NCI-H446 treated with DMSO at 0.1 percent for 48 hours (cell line): ENCODE data around the gene CYSLTR2.
"Not testable (repeated sequence)": the region's sequence is repeated elsewhere in the genome, so short reads cannot be mapped to it uniquely, and the experiment has no call there.

Experiments
- DNase-seq: peaks from one replicate; lab custom pipeline; 2025; lab: John Stamatoyannopoulos, UW

Gene CYSLTR2

DNA sequence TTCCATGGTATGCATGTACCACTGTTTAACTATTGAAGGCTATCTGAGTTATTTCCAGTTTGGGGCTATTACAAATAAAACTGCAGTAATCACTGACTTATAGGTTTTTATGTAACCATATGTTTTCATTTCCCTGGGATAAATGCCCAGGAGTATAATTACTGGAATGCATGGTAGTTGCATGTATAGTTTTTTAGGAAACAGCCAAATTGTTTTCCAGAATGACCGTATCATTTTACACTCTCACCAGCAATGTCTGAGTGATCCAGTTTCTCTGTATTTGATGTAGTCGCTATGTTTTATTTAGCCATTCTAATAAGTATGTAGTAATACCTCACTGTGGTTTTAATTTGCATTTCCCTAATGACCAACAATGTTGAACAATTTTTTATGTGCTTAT is 42.0 kb downstream of the CYSLTR2 start:
- DNase-seq, result no peak

DNA sequence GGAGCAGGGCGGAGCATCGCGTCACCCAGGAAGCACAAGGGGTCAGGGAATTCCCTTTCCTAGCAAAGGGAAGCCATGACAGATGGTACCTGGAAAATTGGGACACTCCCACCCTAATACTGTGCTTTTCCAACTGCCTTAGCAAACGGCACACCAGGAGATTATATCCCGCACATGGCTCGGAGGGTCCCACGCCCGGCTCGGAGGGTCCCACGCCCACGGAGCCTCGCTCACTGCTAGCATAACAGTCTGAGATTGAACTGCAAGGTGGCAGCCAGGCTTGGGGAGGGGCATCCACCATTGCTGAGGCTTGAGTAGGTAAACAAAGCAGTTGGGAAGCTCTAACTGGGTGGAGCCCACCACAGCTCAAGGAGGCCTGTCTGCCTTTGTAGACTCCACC is 42.9 kb downstream of the CYSLTR2 start:
- not testable (repeated sequence) for DNase-seq

DNA sequence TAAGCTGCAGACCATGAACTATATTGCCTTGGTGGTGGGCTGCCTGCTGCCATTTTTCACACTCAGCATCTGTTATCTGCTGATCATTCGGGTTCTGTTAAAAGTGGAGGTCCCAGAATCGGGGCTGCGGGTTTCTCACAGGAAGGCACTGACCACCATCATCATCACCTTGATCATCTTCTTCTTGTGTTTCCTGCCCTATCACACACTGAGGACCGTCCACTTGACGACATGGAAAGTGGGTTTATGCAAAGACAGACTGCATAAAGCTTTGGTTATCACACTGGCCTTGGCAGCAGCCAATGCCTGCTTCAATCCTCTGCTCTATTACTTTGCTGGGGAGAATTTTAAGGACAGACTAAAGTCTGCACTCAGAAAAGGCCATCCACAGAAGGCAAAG is 53.7 kb downstream of the CYSLTR2 start:
- no peak for DNase-seq

DNA sequence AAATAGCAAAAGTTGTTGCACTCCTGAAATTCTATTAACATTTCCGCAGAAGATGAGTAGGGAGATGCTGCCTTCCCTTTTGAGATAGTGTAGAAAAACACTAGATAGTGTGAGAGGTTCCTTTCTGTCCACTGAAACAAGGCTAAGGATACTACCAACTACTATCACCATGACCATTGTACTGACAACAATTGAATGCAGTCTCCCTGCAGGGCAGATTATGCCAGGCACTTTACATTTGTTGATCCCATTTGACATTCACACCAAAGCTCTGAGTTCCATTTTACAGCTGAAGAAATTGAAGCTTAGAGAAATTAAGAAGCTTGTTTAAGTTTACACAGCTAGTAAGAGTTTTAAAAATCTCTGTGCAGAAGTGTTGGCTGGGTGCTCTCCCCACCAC is 55.0 kb downstream of the CYSLTR2 start:
- no peak for DNase-seq

DNA sequence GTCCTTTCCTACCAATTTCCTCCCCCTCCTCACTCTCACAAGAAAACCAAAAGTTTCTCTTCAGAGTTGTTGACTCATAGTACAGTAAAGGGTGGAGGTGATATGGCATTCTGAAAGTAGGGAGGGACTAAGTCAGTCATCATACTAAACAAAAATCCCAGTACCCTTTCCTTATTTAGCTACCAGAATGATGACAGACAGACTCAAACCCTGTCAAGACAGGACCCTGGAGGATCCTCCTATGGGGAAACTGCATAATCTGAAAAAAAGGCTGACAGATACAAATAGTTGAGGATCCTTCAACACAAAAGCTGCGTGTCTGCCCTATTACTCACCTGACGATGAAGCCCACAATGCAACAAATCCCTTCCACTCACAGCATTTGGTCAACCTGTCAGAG is 55.5 kb downstream of the CYSLTR2 start:
- no peak for DNase-seq

DNA sequence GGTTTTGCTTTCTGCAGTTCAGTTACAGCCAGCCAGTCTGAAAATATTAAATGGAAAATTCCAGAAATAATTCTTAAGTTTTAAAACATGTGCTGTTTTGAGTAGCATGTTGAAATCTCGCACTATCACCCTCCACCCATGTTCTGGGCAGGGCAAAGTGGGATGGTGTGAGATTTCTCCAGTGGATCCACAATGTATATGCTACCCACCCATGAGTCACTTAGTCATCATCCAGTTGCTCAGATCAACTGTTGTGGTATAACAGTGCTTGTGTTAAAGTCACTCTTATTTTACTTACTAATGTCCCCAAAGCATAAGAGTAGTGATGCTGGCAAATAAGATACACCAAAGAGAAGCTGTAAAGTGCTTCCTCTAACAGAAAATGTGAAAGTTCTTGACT is 56.4 kb downstream of the CYSLTR2 start:
- DNase-seq, result no peak

DNA sequence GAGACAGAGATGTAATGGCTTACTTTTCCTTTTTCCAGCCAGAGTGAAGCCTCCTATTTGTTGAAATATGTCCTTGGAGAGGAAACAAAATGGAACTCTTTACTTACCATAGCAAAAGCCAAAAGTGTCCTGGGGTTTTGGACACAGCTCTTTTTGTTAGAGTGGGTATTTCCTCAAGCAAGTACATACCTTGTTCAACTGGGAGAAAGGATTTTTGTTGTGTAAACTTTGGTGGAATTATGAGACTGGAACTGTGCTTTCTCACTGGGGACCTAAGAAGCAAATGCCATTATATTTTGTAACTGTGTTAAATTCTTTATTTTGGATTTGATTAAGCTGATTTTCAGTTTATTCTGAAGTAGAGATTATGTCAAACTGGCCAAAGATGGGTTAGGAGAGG is 58.4 kb downstream of the CYSLTR2 start:
- no peak for DNase-seq

DNA sequence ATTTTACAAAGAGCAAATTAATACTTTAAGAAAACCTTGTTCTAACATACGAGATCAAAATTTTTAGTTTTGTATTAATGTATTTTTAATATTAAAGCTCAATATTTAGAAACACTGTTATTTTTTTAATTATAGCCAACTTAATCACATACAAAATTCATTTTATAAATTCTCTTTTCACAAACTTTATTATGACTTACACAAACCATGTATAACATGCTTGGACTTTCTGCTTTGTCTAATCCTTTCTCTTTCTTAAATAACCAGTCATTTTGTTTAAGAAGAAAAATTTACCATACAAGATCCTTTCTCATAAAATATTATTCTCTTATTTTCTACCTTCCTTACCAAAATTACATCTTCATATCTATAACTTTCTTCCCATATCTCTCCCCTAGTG is 62.2 kb downstream of the CYSLTR2 start:
- DNase-seq, result no peak

DNA sequence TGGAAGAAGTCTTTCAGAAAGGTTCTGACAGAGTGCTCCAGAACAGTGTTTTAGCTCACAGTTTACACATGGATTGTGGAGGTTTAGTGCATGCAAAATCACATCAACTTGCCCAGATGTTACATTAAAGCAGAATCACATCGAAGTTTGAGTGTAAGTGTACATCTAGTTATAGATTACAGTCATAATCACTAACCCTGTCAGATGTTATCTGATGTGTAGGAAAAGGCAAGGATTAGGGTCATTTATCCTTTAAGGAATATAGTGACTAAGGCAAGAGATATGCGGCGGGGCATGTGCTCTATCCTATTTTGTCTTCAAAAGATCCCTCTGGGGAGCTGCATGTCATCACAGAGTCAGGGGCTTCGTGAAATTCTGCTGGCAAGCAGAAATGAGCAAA is 66.9 kb downstream of the CYSLTR2 start:
- DNase-seq, result no peak

DNA sequence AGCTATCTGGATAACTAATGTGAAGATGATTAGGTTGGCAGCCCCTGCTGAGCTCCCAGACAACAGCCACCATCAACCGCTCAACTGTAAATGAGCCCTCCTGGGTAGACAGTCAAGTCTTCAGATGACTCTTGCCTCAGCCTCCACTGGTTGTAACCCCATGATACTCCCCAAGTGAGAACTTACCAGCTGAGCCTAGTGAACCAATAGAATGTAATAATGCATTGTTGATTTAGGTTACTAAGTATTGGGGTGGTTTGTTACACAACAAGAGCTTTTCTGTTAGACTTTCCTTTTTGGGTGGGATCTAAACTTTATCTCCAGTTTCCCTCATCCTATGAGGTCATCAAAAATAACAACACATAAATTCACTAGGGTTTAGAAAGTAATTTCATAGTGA is 69.4 kb downstream of the CYSLTR2 start:
- no peak for DNase-seq

DNA sequence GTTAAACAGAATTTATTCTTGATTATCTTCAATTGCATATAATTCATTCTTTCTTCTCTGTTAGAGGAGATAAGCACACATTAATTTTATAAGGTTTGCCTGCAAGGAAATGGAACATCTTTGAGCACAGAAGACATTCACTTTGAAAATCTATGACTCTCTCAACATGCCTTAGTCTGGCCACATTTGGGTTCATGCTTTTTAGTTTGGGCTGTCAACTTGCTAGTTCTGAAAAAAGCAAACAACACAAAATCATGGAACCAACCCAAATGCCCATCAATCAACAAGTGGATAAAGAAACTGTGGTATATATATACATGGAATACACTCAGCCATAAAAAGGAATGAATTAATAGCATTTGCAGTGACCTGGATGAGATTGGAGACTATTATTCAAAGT is 71.5 kb downstream of the CYSLTR2 start:
- no peak for DNase-seq

DNA sequence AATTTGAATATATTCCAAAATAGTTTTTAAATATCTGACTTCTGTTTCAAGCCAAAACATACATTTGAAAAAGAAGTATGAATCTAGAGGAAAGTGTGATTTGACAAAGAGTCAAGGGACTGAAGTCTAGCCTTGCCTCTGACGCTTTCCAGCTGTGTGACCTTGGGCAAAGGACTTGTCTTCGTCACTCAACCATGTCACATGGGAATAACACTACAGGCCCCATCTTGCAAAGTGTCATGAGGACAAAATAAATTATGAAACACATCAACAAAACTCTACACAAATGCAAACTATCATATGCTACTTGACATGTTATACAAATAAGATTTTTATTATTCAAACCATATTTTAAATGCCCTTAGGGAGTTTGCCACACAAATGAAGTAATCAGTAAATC is 73.0 kb downstream of the CYSLTR2 start:
- DNase-seq, result no peak

DNA sequence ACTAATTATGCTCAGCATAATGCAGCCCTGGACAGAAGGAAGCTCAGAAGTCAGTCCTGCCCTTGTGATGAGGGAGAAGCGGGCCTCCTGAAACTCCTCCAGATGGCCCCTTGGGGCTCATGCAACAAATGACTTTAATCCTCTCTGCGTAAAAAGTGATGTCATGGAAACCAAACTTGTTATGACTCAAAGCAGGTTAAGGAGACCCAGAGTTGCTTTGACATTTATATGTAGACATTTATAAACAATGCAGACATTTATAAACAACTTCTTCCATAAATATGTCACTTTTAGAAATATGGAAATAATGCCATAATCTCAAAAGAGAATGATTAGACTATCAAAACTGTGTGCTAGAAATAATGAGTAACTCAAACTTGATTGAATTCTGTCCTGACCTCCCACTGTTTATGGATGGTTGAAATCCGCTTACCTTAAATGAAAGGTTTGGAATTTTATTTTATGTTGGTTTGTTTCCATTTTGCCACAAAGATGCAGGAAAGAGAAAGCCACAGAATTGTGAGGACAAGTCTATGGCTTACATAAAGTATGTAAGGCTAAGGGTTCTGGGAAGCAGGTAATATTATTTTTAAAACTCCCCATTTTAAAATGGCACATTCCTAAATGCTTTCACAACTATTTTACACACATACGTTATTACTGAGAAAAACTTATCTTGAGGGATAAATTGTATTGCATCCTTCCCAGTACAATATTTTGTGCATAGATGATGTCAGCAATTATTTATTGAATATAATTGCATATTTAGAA is 73.7 kb downstream of the CYSLTR2 start:
- no peak for DNase-seq

DNA sequence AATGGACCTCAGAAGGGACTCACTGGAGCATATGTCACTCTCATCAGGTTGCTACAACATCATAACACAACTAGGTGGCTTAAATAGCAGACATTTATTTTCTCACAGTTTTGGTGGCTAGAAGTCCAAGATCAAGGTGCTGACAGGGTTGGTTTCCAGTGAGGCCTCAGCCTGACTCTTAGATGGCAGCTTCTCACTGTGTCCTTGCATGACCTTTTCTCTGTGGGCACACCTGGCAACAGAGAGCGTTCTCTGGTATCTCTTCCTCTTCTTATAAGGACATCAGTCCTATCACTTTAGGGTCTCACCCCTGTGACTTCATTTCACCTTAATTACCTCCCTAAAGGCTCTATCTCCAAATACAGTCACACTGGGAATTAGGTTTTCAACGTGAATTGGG is 74.5 kb downstream of the CYSLTR2 start:
- no peak for DNase-seq

DNA sequence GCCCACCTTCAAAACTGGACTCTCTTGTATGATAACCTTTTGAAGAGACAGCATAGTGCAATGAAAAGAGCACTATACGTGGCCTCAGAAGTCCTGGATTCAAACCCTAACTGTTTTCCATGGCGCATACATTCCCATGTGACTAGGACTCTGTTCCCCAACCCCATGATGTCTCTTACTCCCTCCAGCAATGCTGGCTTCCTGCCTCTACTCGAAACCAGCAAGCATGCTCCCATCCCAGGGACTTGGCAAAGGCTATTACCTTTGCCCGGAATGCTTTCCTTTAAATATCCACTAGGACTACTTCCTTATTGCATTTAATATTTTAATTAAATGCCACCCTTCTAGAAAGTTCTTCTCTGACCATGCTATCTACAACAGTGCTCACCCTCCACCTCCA is 75.1 kb downstream of the CYSLTR2 start:
- no peak for DNase-seq

DNA sequence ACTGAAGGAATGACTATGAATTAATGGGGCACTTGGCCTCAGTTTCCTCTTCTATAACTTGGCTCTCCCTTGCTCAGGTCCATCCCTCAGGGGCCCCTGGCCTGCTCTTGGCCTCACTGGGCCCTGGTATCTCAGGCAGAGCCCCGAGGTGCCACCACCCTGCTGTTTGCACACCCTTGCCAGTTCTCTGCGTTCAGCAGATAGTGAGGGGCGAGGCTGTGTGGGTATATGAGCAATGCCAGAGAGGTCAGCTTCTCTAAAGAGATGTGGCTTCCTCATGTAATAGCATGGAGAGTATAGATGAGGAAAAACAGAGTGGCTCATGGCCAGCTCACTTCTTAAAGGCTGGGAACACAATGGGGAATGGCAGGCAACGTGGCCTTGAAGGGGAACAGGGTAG is 76.1 kb downstream of the CYSLTR2 start:
- no peak for DNase-seq

DNA sequence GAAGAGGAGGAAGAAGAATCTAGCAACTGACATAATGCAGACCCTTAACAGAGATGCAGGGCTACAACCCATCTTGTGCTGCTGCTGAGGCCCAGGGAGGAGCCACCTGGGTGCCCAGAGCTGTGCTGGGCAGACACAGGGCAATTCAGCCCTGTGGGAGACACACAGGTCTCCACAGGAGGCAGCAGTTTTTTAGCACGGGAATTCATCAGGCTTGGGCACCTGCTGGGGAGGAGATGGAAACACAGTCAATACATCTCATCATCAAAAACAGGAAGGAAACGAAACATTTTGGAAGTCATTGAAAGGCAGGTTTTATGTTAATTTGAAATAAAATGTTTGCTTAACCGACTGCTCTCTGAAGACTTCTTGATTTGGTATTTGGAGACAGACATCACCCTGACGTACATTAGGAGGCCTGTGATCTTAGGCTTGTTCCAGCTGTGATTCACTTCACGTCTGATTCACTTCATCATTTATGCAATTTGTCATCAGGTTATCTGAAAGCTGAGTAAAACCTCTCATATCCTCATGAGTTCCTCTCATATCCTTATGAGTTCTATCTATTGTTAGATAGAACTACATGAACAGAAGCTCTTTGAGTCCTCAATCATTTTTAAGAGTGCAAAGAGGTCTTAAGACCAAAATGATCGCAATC is 77.4 kb downstream of the CYSLTR2 start:
- no peak for DNase-seq

DNA sequence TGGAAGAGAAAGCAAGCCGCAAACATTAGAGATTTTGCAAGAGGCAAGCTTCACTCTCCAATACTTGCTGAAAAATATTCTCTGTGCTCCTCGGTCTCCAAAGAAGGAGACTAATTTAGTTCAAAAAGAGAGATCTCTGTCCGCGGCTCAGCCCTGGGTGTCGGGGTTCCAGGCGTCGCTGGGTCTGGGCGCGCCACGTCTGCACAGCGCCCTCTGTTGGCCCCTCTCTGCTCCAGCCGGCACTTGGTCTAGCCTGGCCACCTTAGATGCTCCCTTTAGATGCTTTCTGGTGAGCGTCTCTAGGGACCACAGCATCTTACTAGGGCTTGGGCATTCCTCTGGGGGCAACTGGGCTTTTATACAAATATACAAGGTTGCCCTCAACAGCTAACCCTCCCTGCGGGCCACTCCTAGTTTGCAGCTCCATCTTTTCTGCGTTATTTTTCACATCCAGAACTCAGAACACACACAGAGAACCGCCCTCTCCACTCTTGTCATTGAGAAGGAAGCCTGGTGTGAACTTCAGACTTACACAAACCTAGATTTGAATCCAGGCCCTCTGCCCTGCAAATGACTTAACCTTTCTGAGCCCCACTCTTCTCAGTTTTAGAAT is 78.3 kb downstream of the CYSLTR2 start:
- no peak for DNase-seq

DNA sequence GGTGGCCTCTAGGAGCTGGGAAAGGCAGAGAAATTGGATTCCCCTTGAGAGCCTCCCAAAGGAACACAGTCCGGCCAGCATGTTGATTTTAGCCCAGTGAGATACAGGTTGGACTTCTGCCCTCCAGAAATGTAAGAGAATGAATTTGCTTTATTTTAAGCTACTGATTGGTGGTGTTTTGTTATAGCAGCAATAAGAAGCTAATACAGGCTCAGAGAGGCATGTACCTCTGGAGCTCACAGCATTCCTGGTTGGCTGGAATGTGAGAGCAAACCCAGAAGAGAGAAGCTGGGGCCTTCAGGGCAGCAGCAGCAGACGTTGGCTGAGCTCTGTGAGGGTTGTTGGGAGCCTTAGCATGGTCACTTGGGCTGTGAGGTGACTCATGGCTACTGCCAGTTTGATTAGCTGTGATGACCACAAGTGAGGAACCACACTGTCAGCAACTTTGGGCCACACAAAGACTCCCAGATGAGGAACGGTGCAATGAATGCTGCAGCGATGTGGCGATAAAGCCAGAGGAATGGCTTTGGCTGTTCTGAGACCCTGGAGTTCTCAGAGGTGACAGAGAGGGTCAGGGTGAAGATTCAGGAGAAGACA is 80.1 kb downstream of the CYSLTR2 start:
- no peak for DNase-seq

DNA sequence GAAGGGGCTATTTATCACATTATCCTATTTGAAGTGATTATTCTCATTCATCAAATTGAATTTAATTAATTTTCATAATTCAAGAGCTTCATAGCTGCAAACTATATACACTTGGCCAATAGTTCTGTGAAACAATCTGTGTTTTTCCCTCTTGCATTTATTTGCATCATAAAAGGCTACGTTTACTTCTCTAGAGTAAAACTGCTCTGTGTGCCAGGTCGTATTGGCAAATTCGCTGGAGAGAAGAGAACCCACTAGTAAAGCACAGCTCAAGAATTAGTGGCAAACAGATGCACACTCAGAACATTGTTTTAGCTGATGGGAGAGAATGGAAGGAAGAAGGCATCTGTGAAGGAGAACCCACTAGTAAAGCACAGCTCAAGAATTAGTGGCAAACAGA is 81.8 kb downstream of the CYSLTR2 start:
- DNase-seq, result no peak

DNA sequence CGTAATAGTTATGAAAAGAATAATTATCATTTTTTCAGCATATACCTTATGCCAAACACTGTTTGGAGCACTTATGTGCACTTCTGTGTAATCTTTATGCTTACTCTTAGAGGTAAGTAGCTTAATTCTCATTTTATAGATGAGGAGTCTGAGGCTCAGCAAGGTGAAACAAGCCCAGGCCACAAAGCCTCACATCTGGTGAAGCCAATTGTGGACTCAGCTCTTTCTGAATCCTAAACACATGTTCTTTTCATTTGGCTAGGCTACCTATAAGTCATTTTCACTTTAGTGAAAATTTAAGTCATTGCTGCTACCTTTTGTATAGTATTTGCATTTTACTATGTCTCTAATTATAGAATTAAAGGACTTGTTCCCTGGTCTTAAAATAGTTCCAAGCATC is 84.0 kb downstream of the CYSLTR2 start:
- DNase-seq, result no peak

DNA sequence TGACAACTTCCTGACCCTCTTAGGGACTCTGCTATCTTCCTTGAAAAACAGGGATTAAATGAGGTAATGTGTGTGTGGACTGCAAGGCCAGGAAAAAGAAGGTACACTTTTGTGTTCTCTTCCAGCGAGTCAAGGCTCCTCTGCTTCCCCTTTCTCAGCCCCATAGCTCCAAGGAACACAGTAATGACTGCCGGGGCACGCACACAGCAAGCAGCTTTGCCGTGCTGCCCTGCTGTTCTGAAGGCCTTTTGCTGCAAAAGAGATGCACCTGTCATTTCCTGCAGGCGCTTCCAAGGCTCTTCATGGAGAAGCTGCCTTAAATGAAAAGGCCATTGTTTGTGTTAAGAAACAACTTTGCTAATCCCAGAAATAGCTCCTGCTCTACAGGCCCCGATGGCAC is 84.6 kb downstream of the CYSLTR2 start:
- DNase-seq, result no peak

DNA sequence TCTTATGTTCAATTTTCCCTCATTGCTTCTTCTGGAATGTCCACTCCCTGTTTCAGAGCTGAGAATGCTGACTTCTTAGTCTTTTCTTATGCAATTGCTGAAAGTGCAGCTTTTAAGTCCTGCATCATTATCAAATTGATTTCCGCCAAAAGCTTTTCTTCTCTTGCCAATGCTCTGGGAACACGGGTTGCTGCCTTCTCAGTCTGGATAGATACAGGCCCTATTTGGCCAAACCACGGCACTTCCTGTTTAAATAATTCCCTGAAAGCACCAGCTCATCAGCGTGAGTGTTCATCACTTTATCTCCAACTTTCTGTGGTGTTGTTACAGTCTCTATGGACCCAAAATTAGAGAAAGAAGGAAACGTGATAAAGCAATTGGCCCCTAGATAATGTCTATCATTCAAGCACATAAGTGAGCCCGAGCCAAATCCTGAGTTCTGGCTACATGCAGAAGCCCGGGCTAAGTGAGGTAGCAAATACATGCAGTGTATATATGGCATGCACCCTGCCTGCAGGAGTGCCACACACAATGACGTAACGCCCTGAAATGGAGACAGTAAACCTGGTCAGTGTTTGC is 85.7 kb downstream of the CYSLTR2 start:
- DNase-seq, result no peak
